ENCODE data around the gene MAGI2. TPM values are rescaled to one million over a fixed set of nuclear protein-coding genes. Genes with fewer than 3 reads are reported as not detected.
"Not testable (repeated sequence)": the region's sequence is repeated elsewhere in the genome, so short reads cannot be mapped to it uniquely, and the experiment has no call there.

The MAGI2 gene
- total and polyA plus RNA-seq, 2 donors from 2014 or later, result 4.4 to 9.0 TPM

- no peak for DNase-seq
- Histone ChIP-seq H3K9ac (ENCODE audit: low read length in 3 of 3) (no peak overlapping the region), H3K27ac (ENCODE audit: low read depth in 2 of 2, low read length in 2 of 2) (no peak overlapping the region), H3K4me3 (ENCODE audit: low read length in 3 of 3) (no peak overlapping the region), H3K27me3 (ENCODE audit: control insufficient read depth, insufficient read depth, low read length) (no peaks in the 10 kb centered on the region), H3K9me3 (ENCODE audit: control insufficient read depth in 2 of 3, insufficient read depth in 1 of 3, low read length in 3 of 3) (no peaks in the 10 kb centered on the region), H3K36me3 (ENCODE audit: control insufficient read depth in 2 of 3, insufficient read depth in 3 of 3, low read length in 3 of 3) (no peaks in the 10 kb centered on the region), H3K4me1 (ENCODE audit: control insufficient read depth in 2 of 3, insufficient read depth in 2 of 3, low read depth in 1 of 3, low read length in 3 of 3) (no peaks in the 10 kb centered on the region)
- TF ChIP-seq CTCF (IDR thresholded peaks at IDR 0.05; ENCODE audit: borderline replicate concordance, extremely low read depth, insufficient read depth), result no peak
- intact Hi-C loops (cut with DNase I), result no loop called here
- no peak for FAIRE-seq
Observed at GRCh38 chr7:78296046-78296597, 1157.3 kb downstream of the MAGI2 start.

DNA sequence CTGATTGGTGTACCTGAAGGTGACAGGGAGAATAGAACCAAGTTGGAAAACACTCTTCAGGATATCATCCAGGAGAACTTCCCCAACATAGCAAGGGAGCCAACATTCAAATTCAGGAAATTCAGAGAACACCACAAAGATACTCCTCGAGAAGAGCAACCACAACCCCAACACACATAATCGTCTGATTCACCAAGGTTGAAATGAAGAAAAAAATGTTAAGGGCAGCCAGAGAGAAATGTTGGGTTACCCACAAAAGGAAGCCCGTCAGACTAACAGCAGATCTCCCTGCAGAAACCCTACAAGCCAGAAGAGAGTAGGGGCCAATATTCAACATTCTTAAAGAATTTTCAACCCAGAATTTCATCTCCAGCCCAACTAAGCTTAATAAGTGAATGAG is 1164.0 kb downstream of the MAGI2 start:
- DNase-seq; H3K27ac ChIP-seq (ENCODE audit: low read depth in 2 of 2, low read length in 2 of 2); H3K27me3 ChIP-seq (ENCODE audit: control insufficient read depth, insufficient read depth, low read length); intact Hi-C loops (cut with DNase I); H3K4me3 ChIP-seq (ENCODE audit: low read length in 3 of 3); H3K4me1 ChIP-seq (ENCODE audit: control insufficient read depth in 2 of 3, insufficient read depth in 2 of 3, low read depth in 1 of 3, low read length in 3 of 3); FAIRE-seq; H3K9ac ChIP-seq (ENCODE audit: low read length in 3 of 3); H3K36me3 ChIP-seq (ENCODE audit: control insufficient read depth in 2 of 3, insufficient read depth in 3 of 3, low read length in 3 of 3); H3K9me3 ChIP-seq (ENCODE audit: control insufficient read depth in 2 of 3, insufficient read depth in 1 of 3, low read length in 3 of 3): not testable (repeated sequence)

DNA sequence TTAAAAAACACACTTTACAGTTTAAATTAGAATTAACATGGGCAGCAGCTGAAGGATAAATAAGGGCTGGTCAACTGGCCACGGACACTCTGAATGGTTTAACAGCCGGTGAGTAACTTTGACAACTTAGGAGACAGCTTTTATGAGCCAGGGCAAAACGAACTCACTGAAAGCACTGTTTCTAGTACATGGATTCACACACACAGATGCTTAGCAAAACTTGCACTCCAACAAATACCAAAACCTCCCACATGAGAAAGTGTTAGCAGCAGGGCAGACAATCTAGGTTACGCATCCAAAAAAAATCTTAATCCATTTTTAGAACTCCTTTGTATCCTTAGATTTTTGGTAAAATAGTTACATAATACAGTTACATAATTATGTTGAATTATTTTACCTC is 1168.5 kb downstream of the MAGI2 start:
- FAIRE-seq, result no peak

GRCh38 chr7:78280276-78280675 is 1173.2 kb downstream of the MAGI2 start:
- no peak for FAIRE-seq

More for the DNA sequence above, 1168.5 kb downstream of the MAGI2 start:
- TF ChIP-seq CTCF (IDR thresholded peaks at IDR 0.05; ENCODE audit: borderline replicate concordance, extremely low read depth, insufficient read depth), result no peak
- Histone ChIP-seq H3K36me3 (ENCODE audit: control insufficient read depth in 2 of 3, insufficient read depth in 3 of 3, low read length in 3 of 3) (no peaks in the 10 kb centered on the region), H3K27ac (ENCODE audit: low read depth in 2 of 2, low read length in 2 of 2) (no peak overlapping the region), H3K27me3 (ENCODE audit: control insufficient read depth, insufficient read depth, low read length) (no peaks in the 10 kb centered on the region), H3K4me3 (ENCODE audit: low read length in 3 of 3) (no peak overlapping the region), H3K9ac (ENCODE audit: low read length in 3 of 3) (no peak overlapping the region), H3K4me1 (ENCODE audit: control insufficient read depth in 2 of 3, insufficient read depth in 2 of 3, low read depth in 1 of 3, low read length in 3 of 3) (no peaks in the 10 kb centered on the region), H3K9me3 (ENCODE audit: control insufficient read depth in 2 of 3, insufficient read depth in 1 of 3, low read length in 3 of 3) (no peaks in the 10 kb centered on the region)
- peak in 1 of 5 donors; percentile 7 for DNase-seq
- intact Hi-C loops (cut with DNase I), result no loop called here

More at GRCh38 chr7:78280276-78280675, 1173.2 kb downstream of the MAGI2 start:
- no peaks in the 10 kb centered on the region for H3K9me3 ChIP-seq (ENCODE audit: control insufficient read depth in 2 of 3, insufficient read depth in 1 of 3, low read length in 3 of 3)
- no peak for DNase-seq
- H3K9ac ChIP-seq (ENCODE audit: low read length in 3 of 3), result no peak overlapping the region
- H3K4me3 ChIP-seq (ENCODE audit: low read length in 3 of 3), result no peak overlapping the region
- H3K27ac ChIP-seq (ENCODE audit: low read depth in 2 of 2, low read length in 2 of 2), result no peak overlapping the region
- H3K36me3 ChIP-seq (ENCODE audit: control insufficient read depth in 2 of 3, insufficient read depth in 3 of 3, low read length in 3 of 3), result no peaks in the 10 kb centered on the region
- intact Hi-C loops (cut with DNase I), result no loop called here
- H3K27me3 ChIP-seq (ENCODE audit: control insufficient read depth, insufficient read depth, low read length), result no peaks in the 10 kb centered on the region
- no peak for TF ChIP-seq CTCF (IDR thresholded peaks at IDR 0.05; ENCODE audit: borderline replicate concordance, extremely low read depth, insufficient read depth)
- no peaks in the 10 kb centered on the region for H3K4me1 ChIP-seq (ENCODE audit: control insufficient read depth in 2 of 3, insufficient read depth in 2 of 3, low read depth in 1 of 3, low read length in 3 of 3)
